ENCODE measurements around the gene TTLL8. TPM values are rescaled to one million over a fixed set of nuclear protein-coding genes. Genes with fewer than 3 reads are reported as not detected.

TTLL8 gene
- total and polyA plus RNA-seq, 2 of the 8 experiments (the other 6 are each of a cell fraction or from before 2014, with no cell fraction given) = not detected

GRCh38 chr22:50071432-50072166 is 13.5 kb upstream of the TTLL8 start:
- no peak overlapping the region for H2BK20ac ChIP-seq (ENCODE audit: low read length)
- no peak overlapping the region for H3K4me2 ChIP-seq (ENCODE audit: insufficient read depth in 1 of 2, low read depth in 2 of 2, low read length in 2 of 2)
- H4K20me1 ChIP-seq (replicated peaks in 1 of 2; ENCODE audit: control insufficient read depth in 1 of 2, insufficient read depth in 2 of 2, low read length in 2 of 2) = no peaks in the 10 kb centered on the region
- no peaks in the 10 kb centered on the region for H3K27me3 ChIP-seq (replicated peaks in 1 of 4; ENCODE audit: control insufficient read depth in 3 of 4, extremely low read depth in 1 of 4, insufficient read depth in 3 of 4, low read length in 3 of 4)
- H3K9ac ChIP-seq (replicated peaks in 1 of 4; ENCODE audit: extremely low read depth in 1 of 4, low read depth in 3 of 4, low read length in 3 of 4) = no peak overlapping the region
- H3K4me3 ChIP-seq (ENCODE audit: extremely low read depth in 1 of 4, insufficient read depth in 2 of 4, low read depth in 3 of 4, low read length in 4 of 4) = no peak overlapping the region
- no peak overlapping the region for H3K27ac ChIP-seq (ENCODE audit: low read depth, low read length)
- H3K56ac ChIP-seq (replicated peaks; ENCODE audit: insufficient read length, low read depth, low read length) = no peak overlapping the region
- no peaks in the 10 kb centered on the region for H3K9me3 ChIP-seq (ENCODE audit: insufficient read depth in 2 of 2, low read depth in 1 of 2, low read length in 1 of 2)
- H4K91ac ChIP-seq (replicated peaks; ENCODE audit: insufficient read length, low read length) = no peak overlapping the region
- no peaks in the 10 kb centered on the region for H3K79me2 ChIP-seq (ENCODE audit: control insufficient read depth in 1 of 2, insufficient read depth in 2 of 2, low read length in 2 of 2)
- no peak overlapping the region for H2BK5ac ChIP-seq (ENCODE audit: low read depth, low read length)
- POLR2A ChIA-PET (ENCODE audit: partially characterized antibody) = interaction anchor here (1.5 kb wide), 1 partner anchor 7 kb away, joined by 4 read pairs; no protein-coding TSS in a partner anchor
- no peak overlapping the region for H3K18ac ChIP-seq (ENCODE audit: extremely low read depth, low read length)
- H3K23ac ChIP-seq (ENCODE audit: insufficient read length) = no peak overlapping the region
- H2AFZ ChIP-seq (ENCODE audit: low read length) = no peak overlapping the region
- DNase-seq (ENCODE audit: low read depth in 1 of 2, low spot score in 2 of 2) (no peak), FAIRE-seq (no peak)
- CTCF ChIA-PET (ENCODE audit: partially characterized antibody) = interaction anchor here (1.1 to 1.5 kb wide), 4 partner anchors 9 to 71 kb away, joined by 3 to 7 read pairs (median 5); no protein-coding TSS in a partner anchor
- no peak overlapping the region for H2BK12ac ChIP-seq (ENCODE audit: low read depth, low read length)
- 92% methylated on average over 14 of the region's 14 CpGs; no CpG with 5 or more reads in 1 of the 2 experiments for WGBS, 2 experiments (ENCODE audit: extremely low coverage in 1 of 2, insufficient coverage in 1 of 2, insufficient read length in 1 of 2, insufficient replicate concordance in 2 of 2, low coverage in 1 of 2, low lambda C conversion rate in 2 of 2, missing lambda C conversion rate in 1 of 2)
- no peak overlapping the region for H4K5ac ChIP-seq (ENCODE audit: insufficient read length, low read depth, low read length)
- H2BK15ac ChIP-seq (ENCODE audit: low read length) = no peak overlapping the region
- no peak overlapping the region for H3K4ac ChIP-seq (replicated peaks; ENCODE audit: insufficient read length, low read depth, low read length)
- H3K79me1 ChIP-seq (ENCODE audit: low read depth, low read length) = no peaks in the 10 kb centered on the region
- no peak overlapping the region; the same call in 1 of the 2 replicates for H4K8ac ChIP-seq (ENCODE audit: extremely low read depth, insufficient read depth, low read length)
- H2BK120ac ChIP-seq (replicated peaks; ENCODE audit: low read depth, low read length) = no peak overlapping the region
- no peak overlapping the region for H2AK5ac ChIP-seq (ENCODE audit: low read depth, low read length)
- H3K36me3 ChIP-seq (ENCODE audit: control insufficient read depth in 2 of 4, insufficient read depth in 4 of 4, low read length in 3 of 4) = no peaks in the 10 kb centered on the region
- no peaks in the 10 kb centered on the region; a peak in 1 of 7 replicates for H3K4me1 ChIP-seq (replicated peaks in 1 of 4; ENCODE audit: control insufficient read depth in 3 of 4, insufficient read depth in 4 of 4, low read length in 3 of 4)
- no peaks in the 10 kb centered on the region for H3K23me2 ChIP-seq (ENCODE audit: low read depth, low read length)
- H3K14ac ChIP-seq (ENCODE audit: insufficient read length) = no peak overlapping the region
- TF ChIP-seq RFX5 (IDR thresholded peaks at IDR 0.05; ENCODE audit: borderline replicate concordance, low read depth, low read length) (no peak), EGR1 (IDR thresholded peaks at IDR 0.05; ENCODE audit: borderline replicate concordance, low read depth, low read length) (no peak), USF2 (IDR thresholded peaks at IDR 0.05; ENCODE audit: low read length) (no peak), GTF2F1 (IDR thresholded peaks at IDR 0.05; ENCODE audit: borderline replicate concordance, low read depth, low read length) (no peak), CHD2 (IDR thresholded peaks at IDR 0.05; ENCODE audit: low read length) (no peak), TBP (IDR thresholded peaks at IDR 0.05; ENCODE audit: low read depth, low read length) (no peak), POU5F1 (IDR thresholded peaks at IDR 0.05; ENCODE audit: low read depth, low read length) (no peak), SIN3A (conservative IDR thresholded peaks at IDR 0.05 in 1 of 2, IDR thresholded peaks at IDR 0.05 in 1 of 2; ENCODE audit: low read depth in 1 of 2, low read length in 2 of 2) (no peak), BCL11A (IDR thresholded peaks at IDR 0.05; ENCODE audit: low read depth in 2 of 2, low read length in 2 of 2) (no peak)
- TF ChIP-seq, protein P1, sequence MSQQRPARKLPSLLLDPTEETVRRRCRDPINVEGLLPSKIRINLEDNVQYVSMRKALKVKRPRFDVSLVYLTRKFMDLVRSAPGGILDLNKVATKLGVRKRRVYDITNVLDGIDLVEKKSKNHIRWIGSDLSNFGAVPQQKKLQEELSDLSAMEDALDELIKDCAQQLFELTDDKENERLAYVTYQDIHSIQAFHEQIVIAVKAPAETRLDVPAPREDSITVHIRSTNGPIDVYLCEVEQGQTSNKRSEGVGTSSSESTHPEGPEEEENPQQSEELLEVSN (IDR thresholded peaks at IDR 0.05) = no peak

Measured in H1 (cell line).